ENCODE data around the gene CKAP5.

The CKAP5 gene

DNA sequence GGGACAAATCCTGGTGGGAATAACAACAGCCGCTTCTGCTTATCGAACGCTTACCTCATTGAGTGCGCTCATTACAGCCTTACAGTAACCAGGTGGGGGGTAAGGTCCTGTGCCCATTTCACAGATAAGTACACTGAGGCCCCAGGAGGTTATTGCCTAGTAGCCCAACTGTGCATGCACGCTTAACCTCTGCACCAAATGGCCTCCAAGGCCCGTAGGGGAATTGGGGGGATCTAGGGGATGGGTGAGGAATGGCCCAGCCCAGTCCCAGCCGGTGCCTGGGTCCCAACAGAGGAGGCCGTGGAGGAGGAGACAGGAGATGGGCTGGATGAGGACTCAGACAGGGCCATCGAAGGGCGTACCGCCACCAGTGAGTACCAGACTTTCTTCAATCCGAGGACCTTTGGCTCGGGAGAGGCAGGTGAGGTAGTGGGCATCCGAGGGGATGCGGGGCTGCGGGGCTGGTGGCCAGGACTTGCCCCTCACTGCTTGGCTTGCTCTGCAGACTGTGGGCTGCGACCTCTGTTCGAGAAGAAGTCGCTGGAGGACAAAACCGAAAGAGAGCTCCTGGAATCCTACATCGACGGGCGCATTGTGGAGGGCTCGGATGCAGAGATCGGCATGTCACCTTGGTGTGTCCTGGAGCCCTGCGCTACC is 119.7 kb downstream of the CKAP5 start:
- Histone ChIP-seq H3K9me2 (replicated peaks; ENCODE audit: low read depth, low read length) (no peaks in the 10 kb centered on the region), H3K27me3 (ENCODE audit: insufficient read depth, low read length, poor library complexity, severe bottlenecking) (no peaks in the 10 kb centered on the region), H4K20me1 (ENCODE audit: insufficient read depth, low read length, poor library complexity, severe bottlenecking) (no peaks in the 10 kb centered on the region), H3K9ac (ENCODE audit: low read depth, low read length, poor library complexity, severe bottlenecking) (no peak overlapping the region), H3K4me3 (ENCODE audit: low read length, poor library complexity, severe bottlenecking) (no peak overlapping the region), H2AFZ (ENCODE audit: low read length) (no peak overlapping the region), H3K4me1 (ENCODE audit: insufficient read depth, low read length, poor library complexity, severe bottlenecking) (peaks cover 8% of the 10 kb centered on the region), H3K79me2 (ENCODE audit: insufficient read depth, low read length) (no peaks in the 10 kb centered on the region), H3K4me2 (ENCODE audit: low read depth, low read length, poor library complexity, severe bottlenecking) (no peak overlapping the region), H3K9me3 (ENCODE audit: insufficient read depth, low read depth, low read length) (no peaks in the 10 kb centered on the region), H3F3A (ENCODE audit: low read depth) (no peaks in the 10 kb centered on the region), H3K36me3 (ENCODE audit: insufficient read depth, low read length) (no peaks in the 10 kb centered on the region)
- no peak for TF ChIP-seq EZH2phosphoT487 (IDR thresholded peaks at IDR 0.05; ENCODE audit: borderline replicate concordance)
- TF ChIP-seq, protein P1, sequence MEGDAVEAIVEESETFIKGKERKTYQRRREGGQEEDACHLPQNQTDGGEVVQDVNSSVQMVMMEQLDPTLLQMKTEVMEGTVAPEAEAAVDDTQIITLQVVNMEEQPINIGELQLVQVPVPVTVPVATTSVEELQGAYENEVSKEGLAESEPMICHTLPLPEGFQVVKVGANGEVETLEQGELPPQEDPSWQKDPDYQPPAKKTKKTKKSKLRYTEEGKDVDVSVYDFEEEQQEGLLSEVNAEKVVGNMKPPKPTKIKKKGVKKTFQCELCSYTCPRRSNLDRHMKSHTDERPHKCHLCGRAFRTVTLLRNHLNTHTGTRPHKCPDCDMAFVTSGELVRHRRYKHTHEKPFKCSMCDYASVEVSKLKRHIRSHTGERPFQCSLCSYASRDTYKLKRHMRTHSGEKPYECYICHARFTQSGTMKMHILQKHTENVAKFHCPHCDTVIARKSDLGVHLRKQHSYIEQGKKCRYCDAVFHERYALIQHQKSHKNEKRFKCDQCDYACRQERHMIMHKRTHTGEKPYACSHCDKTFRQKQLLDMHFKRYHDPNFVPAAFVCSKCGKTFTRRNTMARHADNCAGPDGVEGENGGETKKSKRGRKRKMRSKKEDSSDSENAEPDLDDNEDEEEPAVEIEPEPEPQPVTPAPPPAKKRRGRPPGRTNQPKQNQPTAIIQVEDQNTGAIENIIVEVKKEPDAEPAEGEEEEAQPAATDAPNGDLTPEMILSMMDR (conservative IDR thresholded peaks at IDR 0.05; ENCODE audit: low read length) = no peak

- no peaks in the 10 kb centered on the region for H3K36me3 ChIP-seq (ENCODE audit: insufficient read depth, low read length)
- H3K4me3 ChIP-seq (ENCODE audit: low read length, poor library complexity, severe bottlenecking) = no peak overlapping the region
- H3K79me2 ChIP-seq (ENCODE audit: insufficient read depth, low read length) = no peaks in the 10 kb centered on the region
- H3K4me1 ChIP-seq (ENCODE audit: insufficient read depth, low read length, poor library complexity, severe bottlenecking) = peaks cover 8% of the 10 kb centered on the region
- H3K27me3 ChIP-seq (ENCODE audit: insufficient read depth, low read length, poor library complexity, severe bottlenecking) = no peaks in the 10 kb centered on the region
- no peak overlapping the region for H2AFZ ChIP-seq (ENCODE audit: low read length)
- H3K4me2 ChIP-seq (ENCODE audit: low read depth, low read length, poor library complexity, severe bottlenecking) = no peak overlapping the region
- no peak for TF ChIP-seq EZH2phosphoT487 (IDR thresholded peaks at IDR 0.05; ENCODE audit: borderline replicate concordance)
- TF ChIP-seq, protein P1 (conservative IDR thresholded peaks at IDR 0.05; ENCODE audit: low read length) = no peak
- H3K9me3 ChIP-seq (ENCODE audit: insufficient read depth, low read depth, low read length) = no peaks in the 10 kb centered on the region
- no peaks in the 10 kb centered on the region for H3K9me2 ChIP-seq (replicated peaks; ENCODE audit: low read depth, low read length)
- H3F3A ChIP-seq (ENCODE audit: low read depth) = no peaks in the 10 kb centered on the region
- no peak overlapping the region for H3K9ac ChIP-seq (ENCODE audit: low read depth, low read length, poor library complexity, severe bottlenecking)
- H4K20me1 ChIP-seq (ENCODE audit: insufficient read depth, low read length, poor library complexity, severe bottlenecking) = no peaks in the 10 kb centered on the region
Measured at GRCh38 chr11:46725338-46726205, 120.5 kb downstream of the CKAP5 start.

DNA sequence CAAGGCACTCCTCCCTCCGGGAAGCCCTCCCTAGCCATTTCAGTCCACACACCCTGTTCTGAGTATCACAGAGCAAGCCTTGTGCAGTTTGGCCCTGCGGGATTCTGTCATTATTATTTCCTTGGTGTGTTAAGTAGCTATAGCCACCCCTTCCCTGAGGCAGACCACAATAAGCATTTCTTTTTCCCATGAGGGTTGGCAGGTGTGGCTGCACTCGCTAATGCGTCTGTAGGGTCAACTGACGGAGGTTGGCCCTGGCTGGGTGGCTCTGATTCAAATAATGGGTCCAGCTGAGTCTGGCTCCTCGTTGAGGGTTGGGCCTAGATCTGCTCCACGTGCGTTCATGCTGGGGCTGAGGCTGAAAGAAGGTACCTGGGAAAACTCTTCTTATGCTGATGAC is 122.0 kb downstream of the CKAP5 start:
- H2AFZ ChIP-seq (ENCODE audit: low read length) = peak overlapping the region; percentile 61; the same call in 1 of the 2 replicates
- H3K4me2 ChIP-seq (ENCODE audit: low read depth, low read length, poor library complexity, severe bottlenecking) = no peak overlapping the region

More for the DNA sequence above, 122.0 kb downstream of the CKAP5 start:
- Histone ChIP-seq H4K20me1 (ENCODE audit: insufficient read depth, low read length, poor library complexity, severe bottlenecking) (no peaks in the 10 kb centered on the region), H3K36me3 (ENCODE audit: insufficient read depth, low read length) (no peaks in the 10 kb centered on the region), H3K9me2 (replicated peaks; ENCODE audit: low read depth, low read length) (no peaks in the 10 kb centered on the region), H3F3A (ENCODE audit: low read depth) (no peaks in the 10 kb centered on the region), H3K4me1 (ENCODE audit: insufficient read depth, low read length, poor library complexity, severe bottlenecking) (peaks cover 8% of the 10 kb centered on the region), H3K27me3 (ENCODE audit: insufficient read depth, low read length, poor library complexity, severe bottlenecking) (no peaks in the 10 kb centered on the region), H3K4me3 (ENCODE audit: low read length, poor library complexity, severe bottlenecking) (no peak overlapping the region), H3K79me2 (ENCODE audit: insufficient read depth, low read length) (no peaks in the 10 kb centered on the region), H3K9ac (ENCODE audit: low read depth, low read length, poor library complexity, severe bottlenecking) (no peak overlapping the region), H3K9me3 (ENCODE audit: insufficient read depth, low read depth, low read length) (no peaks in the 10 kb centered on the region)
- no peak for TF ChIP-seq EZH2phosphoT487 (IDR thresholded peaks at IDR 0.05; ENCODE audit: borderline replicate concordance)
- TF ChIP-seq, protein P1 (conservative IDR thresholded peaks at IDR 0.05; ENCODE audit: low read length) = no peak

Data from Loucy (cell line).